Epithelial cell of esophagus (primary cell): ENCODE measurements around the gene TMEM272.

Experiments
- DNase-seq: peaks from one replicate; pipeline ENCODE4 v3.0.0; 2010; ENCODE audit warnings: low read depth
- H3K4me3 ChIP-seq: 2 replicates; pipeline ENCODE4 v1.5.1; 2011; ENCODE audit warnings: mild to moderate bottlenecking, low read length, control low read depth
- CTCF ChIP-seq: IDR thresholded peaks from 2 replicates; pipeline ENCODE4 v1.5.1; 2011; ENCODE audit warnings: low read depth, mild to moderate bottlenecking, low read length, control low read depth, inconsistent platforms; ENCODE audit not compliant: insufficient read depth; ENCODE audit errors: missing control alignments

TMEM272 gene

GRCh38 chr13:51869916-51870315, 24.9 kb upstream of the TMEM272 start:
- no peak overlapping the region for H3K4me3 ChIP-seq
- TF ChIP-seq CTCF: no peak
- no peak for DNase-seq

DNA sequence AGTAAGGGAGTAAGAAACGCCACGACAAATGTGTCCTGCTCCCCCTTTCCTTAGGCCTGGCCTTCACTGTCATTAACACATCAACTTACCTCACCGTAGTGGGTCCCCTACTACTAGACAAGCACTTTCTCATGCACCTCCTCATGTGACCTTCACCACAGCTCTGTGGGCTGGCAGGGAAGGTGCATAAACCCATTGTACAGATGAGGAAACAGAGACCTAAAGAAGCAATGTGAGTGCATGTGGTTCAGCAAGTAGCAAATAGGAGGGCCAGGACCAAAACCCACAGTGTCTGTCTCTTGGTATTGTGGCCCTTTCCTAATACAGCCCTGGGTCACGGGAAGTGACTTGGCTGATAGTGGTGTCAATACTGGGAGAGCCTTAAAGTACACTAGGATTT, 22.1 kb upstream of the TMEM272 start:
- no peak overlapping the region for H3K4me3 ChIP-seq
- no peak for DNase-seq
- TF ChIP-seq CTCF: no peak

DNA sequence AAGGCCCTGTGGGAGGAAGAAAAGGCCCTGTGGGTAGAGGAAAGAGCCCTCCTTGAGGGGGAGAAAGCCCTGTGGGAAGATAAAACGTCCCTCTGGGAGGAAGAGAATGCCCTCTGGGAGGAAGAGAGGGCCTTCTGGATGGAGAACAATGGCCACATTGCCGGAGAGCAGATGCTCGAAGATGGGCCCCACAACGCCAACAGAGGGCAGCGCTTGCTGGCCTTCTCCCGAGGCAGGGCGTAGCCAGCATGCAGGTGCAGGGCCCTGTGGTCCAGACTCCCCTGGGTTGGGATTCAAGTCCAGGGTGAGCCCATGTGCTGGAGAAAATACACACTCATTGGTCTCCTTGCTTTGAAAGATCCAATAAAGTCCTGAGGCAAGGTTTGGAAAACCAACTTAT, 20.9 kb upstream of the TMEM272 start:
- no peak for DNase-seq
- H3K4me3 ChIP-seq: no peak overlapping the region
- TF ChIP-seq CTCF: no peak

DNA sequence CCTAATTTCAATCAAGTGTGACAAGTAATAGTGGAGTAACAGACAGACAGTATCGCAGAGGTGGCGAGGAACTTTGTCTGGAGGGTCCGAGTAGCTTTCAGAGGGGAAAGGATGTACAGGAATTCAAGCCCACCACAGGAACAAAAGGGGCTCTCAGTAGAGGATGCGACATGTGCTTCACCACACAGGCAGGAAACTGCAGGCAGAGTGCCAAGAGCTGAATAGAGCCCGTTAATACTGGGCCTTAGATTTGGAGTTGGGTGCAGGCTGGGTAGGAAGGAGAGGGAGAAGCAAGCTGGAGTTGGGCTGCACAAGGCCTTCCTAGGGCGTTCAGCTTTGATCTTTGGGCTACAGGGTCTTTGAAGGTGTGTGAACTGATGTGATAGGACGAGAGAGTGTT, 18.0 kb upstream of the TMEM272 start:
- no peak overlapping the region for H3K4me3 ChIP-seq
- no peak for DNase-seq
- no peak for TF ChIP-seq CTCF

DNA sequence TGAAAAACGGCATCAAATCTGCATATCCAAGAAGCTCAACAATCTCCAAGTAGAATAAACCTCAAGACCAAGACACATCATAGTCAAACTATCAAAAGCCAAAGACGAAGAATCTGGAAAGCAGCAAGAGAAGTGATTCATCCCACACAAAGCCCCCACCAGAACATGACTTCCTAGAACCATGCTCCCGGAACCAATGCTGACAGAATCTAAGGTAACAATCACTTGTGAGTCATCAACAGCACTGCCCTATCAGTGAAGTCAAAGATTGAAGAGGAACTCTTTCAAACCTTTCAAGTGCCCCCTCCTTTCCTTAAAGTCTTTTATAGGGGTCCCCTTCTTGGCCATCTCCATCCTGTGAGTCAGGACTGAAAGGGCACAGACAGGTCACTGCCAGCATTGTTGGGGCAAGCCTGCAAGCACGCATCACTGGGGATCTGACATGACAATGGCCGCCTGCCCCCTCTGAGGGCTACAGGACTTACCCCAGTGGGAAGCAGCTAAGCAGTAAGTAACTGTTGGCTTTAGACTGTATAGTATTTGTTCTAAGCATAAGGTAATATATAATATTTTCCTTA, 16.8 kb upstream of the TMEM272 start, which contains the start of gene CCDC70:
CCDC70 (plus strand) TSS at position 247 of the 578 bp plus-strand sequence. CDS start 3,443 bp downstream, outside the sequence.
- H3K4me3 ChIP-seq: no peak within 1 kb of the TSS
- peak; percentile 62 for DNase-seq
- no peak for TF ChIP-seq CTCF

DNA sequence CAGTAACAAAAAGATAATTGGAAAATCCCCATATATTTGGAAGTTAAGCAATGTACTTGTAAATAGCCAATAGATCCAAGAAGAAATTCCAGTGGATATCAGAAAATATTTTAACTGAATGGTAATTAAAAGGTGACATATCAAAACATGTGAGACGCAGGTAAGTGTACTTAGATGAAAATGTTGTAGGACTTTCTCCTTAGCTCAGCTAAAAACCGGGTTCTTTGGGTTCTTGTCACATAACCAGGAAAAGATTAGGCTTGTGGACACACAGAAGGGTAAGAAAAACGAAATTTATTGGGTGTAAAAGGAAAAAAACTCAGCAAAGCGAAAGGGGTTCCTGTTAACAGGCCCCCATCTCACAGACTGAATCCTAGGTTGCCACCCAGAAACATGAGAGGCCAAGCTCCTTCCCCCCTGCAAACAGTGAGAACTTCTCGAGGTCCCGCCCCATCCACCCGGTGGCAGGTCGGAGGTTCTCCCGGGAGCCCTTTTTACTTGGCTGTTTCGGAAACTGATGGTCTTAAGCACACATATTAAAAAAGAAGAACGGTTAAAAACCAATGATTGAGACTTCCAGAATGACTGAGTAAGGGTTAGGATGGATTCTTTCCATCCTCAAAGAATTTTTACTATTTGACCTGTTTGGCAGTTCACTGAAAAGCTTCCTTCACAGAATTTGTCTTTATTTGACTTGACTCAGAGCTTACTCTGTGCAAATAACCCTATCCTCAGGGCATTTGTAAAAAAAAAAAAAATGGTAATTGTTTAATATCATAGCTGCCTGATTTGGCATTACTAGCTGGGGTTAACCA, 13.7 kb upstream of the TMEM272 start:
- no peak for TF ChIP-seq CTCF
- peak; percentile 42 for DNase-seq
- H3K4me3 ChIP-seq: no peak overlapping the region

DNA sequence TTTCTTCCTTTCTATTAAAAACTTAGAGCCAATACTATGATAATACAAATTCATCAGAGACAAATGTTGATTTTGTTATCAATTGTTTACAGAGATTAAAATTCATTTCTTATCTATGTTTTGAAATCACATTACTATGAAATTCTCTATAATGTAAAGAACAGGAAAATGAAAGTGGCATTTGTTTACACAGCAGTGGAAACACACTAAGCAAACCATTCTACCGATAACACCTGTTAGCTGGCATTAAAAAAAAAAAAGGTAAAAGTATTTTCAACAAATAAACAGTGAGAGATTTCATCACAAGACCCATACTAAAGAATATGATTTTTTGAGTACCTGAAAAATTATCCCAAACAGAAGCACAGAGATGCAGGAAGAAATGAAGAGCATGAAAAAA, 12.0 kb upstream of the TMEM272 start:
- H3K4me3 ChIP-seq: no peak overlapping the region
- no peak for TF ChIP-seq CTCF

More for the DNA sequence above, 12.0 kb upstream of the TMEM272 start:
- DNase-seq: no peak
